Neural cell (in vitro differentiated cells): ENCODE results near the gene PPL. TPM values are rescaled to one million over a fixed set of nuclear protein-coding genes. Genes with fewer than 3 reads are reported as not detected.
"Not testable (repeated sequence)": the region's sequence is repeated elsewhere in the genome, so short reads cannot be mapped to it uniquely, and the experiment has no call there.

Experiments
- H2AFZ ChIP-seq: fragments of 200-600, 300-800 bp; sonication (generic), shearing (Covaris generic); 2 replicates; pipeline ENCODE4 v1.6.0; 2014; ENCODE audit warnings: low read depth, mild to moderate bottlenecking, antibody characterized with exemption, low read length, moderate library complexity
- H3F3A ChIP-seq: fragments of 200-600 bp; shearing (Covaris generic); 2 replicates; pipeline ENCODE4 v1.6.1; 2016; ENCODE audit warnings: mild to moderate bottlenecking, moderate library complexity, mixed read lengths, antibody characterized with exemption, low read length; ENCODE audit not compliant: insufficient read depth, poor library complexity, severe bottlenecking
- H3K27ac ChIP-seq: fragments of 200-600, 300-800 bp; sonication (generic), shearing (Covaris generic); 2 replicates; pipeline ENCODE4 v1.5.1; 2014; ENCODE audit warnings: mild to moderate bottlenecking, low read length, moderate library complexity
- H3K27me3 ChIP-seq: fragments of 300-800, 200-600 bp; sonication (generic), shearing (Covaris generic); 2 replicates; pipeline ENCODE4 v1.6.0; 2014; ENCODE audit warnings: mild to moderate bottlenecking, low read depth, low read length, moderate library complexity; ENCODE audit not compliant: insufficient read depth
- H3K36me3 ChIP-seq: fragments of 300-800, 200-600 bp; sonication (generic), shearing (Covaris generic); 2 replicates; pipeline ENCODE4 v1.5.1; 2014; ENCODE audit warnings: mild to moderate bottlenecking, antibody characterized with exemption, low read length, moderate library complexity; ENCODE audit not compliant: insufficient read depth
- H3K4me2 ChIP-seq: fragments of 300-800, 200-600 bp; sonication (generic), shearing (Covaris generic); 2 replicates; pipeline ENCODE4 v1.6.0; 2014; ENCODE audit warnings: mild to moderate bottlenecking, low read length
- H3K4me3 ChIP-seq: fragments of 300-800, 200-600 bp; sonication (generic), shearing (Covaris generic); 2 replicates; pipeline ENCODE4 v1.5.1; 2014; ENCODE audit warnings: mild to moderate bottlenecking, low read length, moderate library complexity
- H3K79me2 ChIP-seq: fragments of 200-600 bp; shearing (Covaris generic); replicated peaks from 2 replicates; pipeline ENCODE4 v1.6.0; 2014; ENCODE audit warnings: mild to moderate bottlenecking, low read length, moderate library complexity; ENCODE audit not compliant: insufficient read depth
- H3K9ac ChIP-seq: fragments of 300-800, 200-600 bp; sonication (generic), shearing (Covaris generic); 2 replicates; pipeline ENCODE4 v1.6.1; 2016; ENCODE audit warnings: mild to moderate bottlenecking, low read length, mixed read lengths
- H3K9me2 ChIP-seq: fragments of 200-600 bp; shearing (Covaris generic); 2 replicates; pipeline ENCODE4 v1.6.1; 2016; ENCODE audit warnings: mild to moderate bottlenecking, low read length, mixed read lengths; ENCODE audit not compliant: insufficient read depth
- H3K9me3 ChIP-seq: fragments of 200-600, 300-800 bp; sonication (generic), shearing (Covaris generic); 2 replicates; pipeline ENCODE4 v1.6.1; 2016; ENCODE audit warnings: mild to moderate bottlenecking, mixed run types, low read length, moderate library complexity, mixed read lengths
- H4K20me1 ChIP-seq: fragments of 200-600 bp; shearing (Covaris generic); 2 replicates; pipeline ENCODE4 v1.6.1; 2016; ENCODE audit warnings: mild to moderate bottlenecking, mixed run types; ENCODE audit not compliant: insufficient read depth
- CTCF ChIP-seq: fragments of 450-650 bp; IDR thresholded peaks from 2 replicates; pipeline ENCODE4 v1.5.1; 2014; ENCODE audit warnings: antibody characterized with exemption, mild to moderate bottlenecking, moderate library complexity; ENCODE audit not compliant: poor library complexity, severe bottlenecking
- EP300 ChIP-seq: fragments of 450-650 bp; conservative IDR thresholded peaks from 2 replicates; pipeline ENCODE4 v1.6.1; 2014; ENCODE audit warnings: antibody characterized with exemption, mild to moderate bottlenecking, moderate library complexity; ENCODE audit not compliant: poor library complexity, severe bottlenecking
- EZH2 ChIP-seq: fragments of 200-600, 300-800 bp; shearing (Covaris generic), sonication (generic); IDR thresholded peaks from 2 replicates; pipeline ENCODE4 v1.6.1; 2014; ENCODE audit warnings: antibody characterized with exemption, low read length, borderline replicate concordance, mild to moderate bottlenecking; ENCODE audit not compliant: insufficient read depth, poor library complexity, severe bottlenecking
- MXI1 ChIP-seq: fragments of 450-650 bp; conservative IDR thresholded peaks from 2 replicates; pipeline ENCODE4 v1.6.1; 2014; ENCODE audit warnings: antibody characterized with exemption, mild to moderate bottlenecking; ENCODE audit not compliant: poor library complexity, severe bottlenecking
- POLR2AphosphoS5 ChIP-seq: IDR thresholded peaks from 2 replicates; pipeline ENCODE4 v1.6.1; 2012
- RAD21 ChIP-seq: fragments of 450-650 bp; conservative IDR thresholded peaks from 2 replicates; pipeline ENCODE4 v1.6.1; 2014; ENCODE audit warnings: antibody characterized with exemption, mild to moderate bottlenecking, moderate library complexity
- REST ChIP-seq: IDR thresholded peaks from 2 replicates; pipeline ENCODE4 v1.6.1; 2012; ENCODE audit warnings: borderline replicate concordance
- SMC3 ChIP-seq: fragments of 450-650 bp; conservative IDR thresholded peaks from 2 replicates; pipeline ENCODE4 v1.6.1; 2014; ENCODE audit warnings: antibody characterized with exemption, mild to moderate bottlenecking, moderate library complexity; ENCODE audit not compliant: poor library complexity
- TAF1 ChIP-seq: IDR thresholded peaks from 2 replicates; pipeline ENCODE4 v1.6.1; 2012; ENCODE audit warnings: low read depth
- polyA plus RNA-seq: library from polyadenylated mRNA; depleted of rRNA; stranded (reverse); fragments of >200 nt; gene quantifications from 2 replicates; pipeline ENCODE4 v1.2.3, GENCODE V29; 2014

The PPL gene
- polyA plus RNA-seq, 1 donor from 2014 or later = 0.81 TPM

- Histone ChIP-seq H3F3A (no peaks in the 10 kb centered on the region), H3K4me3 (no peak overlapping the region), H3K9me2 (no peaks in the 10 kb centered on the region), H2AFZ (no peak overlapping the region), H3K4me2 (no peak overlapping the region), H3K36me3 (no peaks in the 10 kb centered on the region), H4K20me1 (no peaks in the 10 kb centered on the region), H3K79me2 (no peaks in the 10 kb centered on the region), H3K9ac (no peak overlapping the region), H3K27me3 (no peaks in the 10 kb centered on the region), H3K9me3 (no peaks in the 10 kb centered on the region), H3K27ac (no peak overlapping the region)
- TF ChIP-seq MXI1 (no peak), EZH2 (no peak), RAD21 (no peak), REST (no peak), TAF1 (no peak), POLR2AphosphoS5 (no peak), CTCF (no peak), SMC3 (no peak), EP300 (no peak)
Observed at GRCh38 chr16:4966736-4967453, 29.9 kb upstream of the PPL start.

GRCh38 chr16:4963527-4963926, 26.6 kb upstream of the PPL start:
- H3K9ac ChIP-seq, H4K20me1 ChIP-seq, H3K4me2 ChIP-seq, H2AFZ ChIP-seq, H3K36me3 ChIP-seq, H3K79me2 ChIP-seq, H3K27ac ChIP-seq, H3K9me2 ChIP-seq, H3K4me3 ChIP-seq, H3K9me3 ChIP-seq, H3F3A ChIP-seq: not testable (repeated sequence)
- H3K27me3 ChIP-seq = peaks cover 11% of the 10 kb centered on the region

- H3K27me3 ChIP-seq = peaks cover 14% of the 10 kb centered on the region
- no peak overlapping the region for H3K4me2 ChIP-seq
- no peak overlapping the region for H3K4me3 ChIP-seq
- no peak overlapping the region for H3K27ac ChIP-seq
- no peak overlapping the region for H3K9ac ChIP-seq
- H3K79me2 ChIP-seq = no peaks in the 10 kb centered on the region
- H3K9me3 ChIP-seq = no peaks in the 10 kb centered on the region
- no peaks in the 10 kb centered on the region for H3K9me2 ChIP-seq
- H3K36me3 ChIP-seq = no peaks in the 10 kb centered on the region
- no peaks in the 10 kb centered on the region for H4K20me1 ChIP-seq
- no peaks in the 10 kb centered on the region for H3F3A ChIP-seq
- TF ChIP-seq TAF1 = no peak
- no peak for TF ChIP-seq CTCF
- no peak for TF ChIP-seq MXI1
- TF ChIP-seq SMC3 = no peak
- TF ChIP-seq EZH2 = no peak
- TF ChIP-seq REST = no peak
- TF ChIP-seq RAD21 = no peak
- TF ChIP-seq EP300 = no peak
- no peak overlapping the region for H2AFZ ChIP-seq
Observed at GRCh38 chr16:4962716-4963115, 25.8 kb upstream of the PPL start.
